H1 (cell line): ENCODE data around the gene ZNF813. TPM values are rescaled to one million over a fixed set of nuclear protein-coding genes. Genes with fewer than 3 reads are reported as not detected.

Experiments
- CTCF ChIA-PET: fragments of 300-600 bp; sonication (Branson Sonifier 250); formaldehyde crosslinking; loops from one replicate; lab custom pipeline; 2021; ENCODE audit not compliant: partially characterized antibody; lab: Charles Lee
- POLR2A ChIA-PET: fragments of 300-600 bp; sonication (Branson Sonifier 250); formaldehyde crosslinking; loops from one replicate; lab custom pipeline; 2021; ENCODE audit warnings: inconsistent platforms; ENCODE audit not compliant: partially characterized antibody; lab: Charles Lee
- DNase-seq, 2 experiments: peaks; one replicate each; pipeline versions ENCODE4 v3.0.0 to v3.0.0-alpha.2; 2010 to 2022; ENCODE audit warnings: low spot score in 2 of 2, low read depth in 1 of 2, mixed read lengths in 1 of 2
- FAIRE-seq: peaks from 2 replicates; lab custom pipeline; 2011; peaks lifted over from hg19 to GRCh38; lab: Jason Lieb, UNC
- H2AFZ ChIP-seq: 2 replicates; pipeline ENCODE4 v1.8.1; 2012; ENCODE audit warnings: low read length, inconsistent platforms
- H2AK5ac ChIP-seq: 2 replicates; pipeline ENCODE4 v1.6.1; 2013; ENCODE audit warnings: low read depth, low read length
- H2BK120ac ChIP-seq: replicated peaks from 2 replicates; pipeline ENCODE3; 2013; ENCODE audit warnings: low read depth, low read length, inconsistent platforms
- H2BK12ac ChIP-seq: 2 replicates; pipeline ENCODE4 v1.6.1; 2013; ENCODE audit warnings: low read depth, low read length
- H2BK15ac ChIP-seq: 2 replicates; pipeline ENCODE4 v1.6.1; 2013; ENCODE audit warnings: low read length
- H2BK20ac ChIP-seq: 2 replicates; pipeline ENCODE4 v1.6.1; 2013; ENCODE audit warnings: low read length
- H2BK5ac ChIP-seq: 2 replicates; pipeline ENCODE4 v1.6.1; 2013; ENCODE audit warnings: low read depth, low read length
- H3K14ac ChIP-seq: 2 replicates; pipeline ENCODE4 v1.6.1; 2013; ENCODE audit warnings: inconsistent platforms; ENCODE audit not compliant: insufficient read length
- H3K18ac ChIP-seq: 2 replicates; pipeline ENCODE4 v1.6.1; 2013; ENCODE audit warnings: low read length; ENCODE audit errors: extremely low read depth
- H3K23ac ChIP-seq: 2 replicates; pipeline ENCODE4 v1.6.1; 2013; ENCODE audit warnings: inconsistent platforms; ENCODE audit not compliant: insufficient read length
- H3K23me2 ChIP-seq: 2 replicates; pipeline ENCODE4 v1.6.1; 2013; ENCODE audit warnings: low read depth, low read length
- H3K27ac ChIP-seq: 2 replicates; pipeline ENCODE4 v1.6.1; 2011; ENCODE audit warnings: low read depth, low read length, inconsistent platforms
- H3K27me3 ChIP-seq, 4 experiments: replicated peaks in 1 of 4; 1 replicate in 1 of 4; 2 replicates in 3 of 4; pipeline versions ENCODE4 v1.6.1 to v1.8.1; 2011 to 2013; ENCODE audit warnings: low read length in 3 of 4, mild to moderate bottlenecking in 3 of 4, inconsistent platforms in 2 of 4, mixed read lengths in 2 of 4, moderate library complexity in 1 of 4; ENCODE audit not compliant: control insufficient read depth in 3 of 4, insufficient read depth in 3 of 4; ENCODE audit errors: extremely low read depth in 1 of 4
- H3K36me3 ChIP-seq, 4 experiments: 2 replicates each; pipeline versions ENCODE4 v1.6.1 to v1.8.1; 2011 to 2013; ENCODE audit warnings: mild to moderate bottlenecking in 4 of 4, low read length in 3 of 4, moderate library complexity in 2 of 4, control low read depth in 1 of 4, inconsistent platforms in 1 of 4; ENCODE audit not compliant: insufficient read depth in 4 of 4, control insufficient read depth in 2 of 4
- H3K4ac ChIP-seq: replicated peaks from 2 replicates; pipeline ENCODE3; 2013; ENCODE audit warnings: low read length, low read depth, mixed read lengths, inconsistent platforms; ENCODE audit not compliant: insufficient read length
- H3K4me1 ChIP-seq, 4 experiments: replicated peaks in 1 of 4; 1 replicate in 1 of 4; 2 replicates in 3 of 4; pipeline versions ENCODE4 v1.6.1 to v1.8.1; 2011 to 2013; ENCODE audit warnings: low read length in 3 of 4, inconsistent platforms in 2 of 4, mixed read lengths in 1 of 4; ENCODE audit not compliant: insufficient read depth in 4 of 4, control insufficient read depth in 3 of 4
- H3K4me2 ChIP-seq, 2 experiments: 2 replicates each; pipeline versions ENCODE4 v1.6.1 to v1.8.1; 2011 to 2013; ENCODE audit warnings: low read depth in 2 of 2, low read length in 2 of 2, control low read depth in 1 of 2, inconsistent platforms in 1 of 2, mild to moderate bottlenecking in 1 of 2; ENCODE audit not compliant: insufficient read depth in 1 of 2
- H3K4me3 ChIP-seq, 4 experiments: fragments of 200-600, 300-600 bp in 1 of 4; sonication (generic), shearing (Covaris generic), sonication (Bioruptor Twin) in 1 of 4; 2 replicates each; pipeline versions ENCODE4 v1.5.1 to v1.8.1; 2011 to 2016; ENCODE audit warnings: low read length in 4 of 4, low read depth in 3 of 4, control low read depth in 2 of 4, inconsistent platforms in 2 of 4, mild to moderate bottlenecking in 2 of 4, mixed read lengths in 1 of 4, moderate library complexity in 1 of 4; ENCODE audit not compliant: insufficient read depth in 2 of 4; ENCODE audit errors: extremely low read depth in 1 of 4
- H3K56ac ChIP-seq: replicated peaks from 2 replicates; pipeline ENCODE3; 2013; ENCODE audit warnings: low read depth, mild to moderate bottlenecking, mixed read lengths, low read length, inconsistent platforms; ENCODE audit not compliant: insufficient read length
- H3K79me1 ChIP-seq: 2 replicates; pipeline ENCODE4 v1.6.1; 2013; ENCODE audit warnings: low read depth, low read length, control low read depth
- H3K79me2 ChIP-seq, 2 experiments: 2 replicates each; pipeline versions ENCODE4 v1.6.1 to v1.8.1; 2012 to 2013; ENCODE audit warnings: low read length in 2 of 2, mild to moderate bottlenecking in 2 of 2, inconsistent platforms in 1 of 2; ENCODE audit not compliant: insufficient read depth in 2 of 2, control insufficient read depth in 1 of 2
- H3K9ac ChIP-seq, 4 experiments: replicated peaks in 1 of 4; 1 replicate in 1 of 4; 2 replicates in 3 of 4; pipeline versions ENCODE4 v1.6.1 to v1.8.1; 2011 to 2013; ENCODE audit warnings: low read depth in 3 of 4, low read length in 3 of 4, control low read depth in 2 of 4, mild to moderate bottlenecking in 2 of 4, moderate library complexity in 2 of 4, inconsistent platforms in 1 of 4; ENCODE audit errors: extremely low read depth in 1 of 4
- H3K9me3 ChIP-seq, 2 experiments: 2 replicates each; pipeline versions ENCODE4 v1.6.1 to v1.8.1; 2012 to 2013; ENCODE audit warnings: mild to moderate bottlenecking in 2 of 2, moderate library complexity in 2 of 2, control low read depth in 1 of 2, inconsistent platforms in 1 of 2, low read depth in 1 of 2, low read length in 1 of 2, mixed read lengths in 1 of 2; ENCODE audit not compliant: insufficient read depth in 2 of 2
- H4K20me1 ChIP-seq, 2 experiments: replicated peaks in 1 of 2; 2 replicates each; pipeline versions ENCODE3 to v1.8.1; 2011 to 2013; ENCODE audit warnings: inconsistent platforms in 2 of 2, low read length in 2 of 2, mild to moderate bottlenecking in 1 of 2; ENCODE audit not compliant: insufficient read depth in 2 of 2, control insufficient read depth in 1 of 2
- H4K5ac ChIP-seq: 2 replicates; pipeline ENCODE4 v1.6.1; 2013; ENCODE audit warnings: low read length, low read depth, mixed read lengths, inconsistent platforms; ENCODE audit not compliant: insufficient read length
- H4K8ac ChIP-seq: 2 replicates; pipeline ENCODE4 v1.8.0; 2013; ENCODE audit warnings: mild to moderate bottlenecking, moderate library complexity, low read length, inconsistent platforms; ENCODE audit not compliant: insufficient read depth; ENCODE audit errors: extremely low read depth
- H4K91ac ChIP-seq: replicated peaks from 2 replicates; pipeline ENCODE3; 2013; ENCODE audit warnings: low read length, mixed read lengths, inconsistent platforms; ENCODE audit not compliant: insufficient read length
- MAFK ChIP-seq: IDR thresholded peaks from 2 replicates; pipeline ENCODE4 v1.6.1; 2012; ENCODE audit warnings: low read depth, mild to moderate bottlenecking, improper control_type of control experiment, low read length
- PHF8 ChIP-seq: fragments of 200-600 bp; sonication (generic); conservative IDR thresholded peaks from 2 replicates; pipeline ENCODE4 v1.7.1; 2012; ENCODE audit warnings: low read depth, mild to moderate bottlenecking, inconsistent platforms, low read length, moderate library complexity
- TEAD4 ChIP-seq: IDR thresholded peaks from 2 replicates; pipeline ENCODE4 v1.6.1; 2012; ENCODE audit warnings: low read depth, low read length, inconsistent platforms, mixed read lengths
- WGBS, 2 experiments: shearing (Covaris generic) in 1 of 2; methylation state at CpG; one replicate each; pipeline versions ENCODE4 v1.1.6 to v1.1.7; 2013 to 2015; ENCODE audit warnings: low lambda C conversion rate in 2 of 2, mixed read lengths in 2 of 2, inconsistent platforms in 1 of 2, low coverage in 1 of 2, missing lambda C conversion rate in 1 of 2; ENCODE audit not compliant: insufficient replicate concordance in 2 of 2, insufficient coverage in 1 of 2, insufficient read length in 1 of 2; ENCODE audit errors: extremely low coverage in 1 of 2, missing lambda C conversion rate in 1 of 2; 5-methylcytosine and 5-hydroxymethylcytosine counted together
- polyA plus RNA-seq, 7 experiments: library from polyadenylated mRNA; depleted of rRNA in 3 of 7; stranded (reverse) in 5 of 7; unstranded in 2 of 7; fragments of >200 nt in 5 of 7; fragments of 200-250 nt in 2 of 7; gene quantifications; 1 replicate in 5 of 7; 2 replicates in 1 of 7; 4 replicates in 1 of 7; pipeline versions ENCODE4 v1.2.1 to v1.2.3, GENCODE V29; 2011 to 2013; ENCODE audit warnings: missing spikeins in 2 of 7, mixed read lengths in 2 of 7
- total RNA-seq: library from RNA; stranded (reverse); fragmentation: NEBNext Ultra II Directional; extraction: Animal tissue kit (Norgen Biotek cat#: 25700); gene quantifications from 2 replicates; pipeline ENCODE4 v1.2.1, GENCODE V29; 2021

The ZNF813 gene
- total and polyA plus RNA-seq, 2 of the 8 experiments (the other 6 are each of a cell fraction or from before 2014, with no cell fraction given) = 2.9 to 22.1 TPM

- no peak overlapping the region for H4K91ac ChIP-seq
- TF ChIP-seq PHF8 = 0 out of 2 replicates have a peak, but pooled peaks have one; percentile 11
- no peak for TF ChIP-seq MAFK
- TF ChIP-seq TEAD4 = no peak
- POLR2A ChIA-PET = interaction anchor here (0.6 to 2.6 kb wide), 20 partner anchors 8 to 266 kb away, joined by 3 to 13 read pairs (median 3); partner anchors contain the start of gene ZNF331
- CTCF ChIA-PET = interaction anchor here (0.9 to 2.2 kb wide), 8 partner anchors 8 to 325 kb away, joined by 3 to 13 read pairs (median 4); no protein-coding TSS in a partner anchor
- WGBS, 2 experiments = 73% methylated on average over 13 of the region's 13 CpGs; no CpG with 5 or more reads in 1 of the 2 experiments
- peaks cover 0 to 6% (median 2%) of the 10 kb centered on the region in 4 experiments; a peak in 2 of 8 replicates for H3K36me3 ChIP-seq
- peak overlapping the region; percentile 89 for H2AFZ ChIP-seq
- peak overlapping the region; percentile 46 for H4K5ac ChIP-seq
- peaks cover 0 to 9% (median 2%) of the 10 kb centered on the region in 4 experiments; a peak in 4 of 7 replicates for H3K4me1 ChIP-seq
- H2BK20ac ChIP-seq = no peak overlapping the region
- no peak overlapping the region for H2AK5ac ChIP-seq
- no peak for FAIRE-seq
- H3K27me3 ChIP-seq = peaks cover 0 to 3% (median 1%) of the 10 kb centered on the region in 4 experiments; a peak in 2 of 7 replicates
- H3K14ac ChIP-seq = no peak overlapping the region
- no peak overlapping the region for H2BK120ac ChIP-seq
- peaks cover 3% of the 10 kb centered on the region; the same call in 1 of the 2 replicates for H3K79me1 ChIP-seq
- peak overlapping the region; percentile 64 to 72 for H3K4me2 ChIP-seq
- no peak overlapping the region for H2BK12ac ChIP-seq
- H3K27ac ChIP-seq = no peak overlapping the region; the same call in 1 of the 2 replicates
- no peak for DNase-seq
- H3K4ac ChIP-seq = peak overlapping the region; percentile 27
- no peak overlapping the region for H3K23ac ChIP-seq
- H3K4me3 ChIP-seq = peak overlapping the region; percentile 1 to 92 (median 45); a peak in 3 of 8 replicates
- 0 out of 2 replicates have a peak overlapping the region, but pooled peaks have one; percentile 68 for H2BK5ac ChIP-seq
- no peak overlapping the region for H4K8ac ChIP-seq
- H3K56ac ChIP-seq = no peak overlapping the region
- H2BK15ac ChIP-seq = no peak overlapping the region
- 0 out of 2 replicates have a peak overlapping the region, but pooled peaks have one; percentile 38 for H3K18ac ChIP-seq
- peaks cover 9% of the 10 kb centered on the region for H3K23me2 ChIP-seq
- peaks cover 10 to 28% of the 10 kb centered on the region in 2 experiments; a peak in 3 of 4 replicates for H3K79me2 ChIP-seq
- peaks cover 0 to 5% of the 10 kb centered on the region in 2 experiments for H4K20me1 ChIP-seq
- peak overlapping the region in 1 of 4 experiments; percentile 51; a peak in 1 of 7 replicates for H3K9ac ChIP-seq
- H3K9me3 ChIP-seq = no peaks in the 10 kb centered on the region
Observed at GRCh38 chr19:53520163-53520546, 52.6 kb downstream of the ZNF813 start.
